IPS-20b (cell line): ENCODE data around the gene PLGRKT.
"Not testable (repeated sequence)": the region's sequence is repeated elsewhere in the genome, so short reads cannot be mapped to it uniquely, and the experiment has no call there.

Experiments
- H3K27ac ChIP-seq: one replicate; pipeline ENCODE4 v1.5.1; 2013; ENCODE audit warnings: low read length
- H3K27me3 ChIP-seq: 2 replicates; pipeline ENCODE4 v1.6.1; 2013; ENCODE audit warnings: mild to moderate bottlenecking, low read length, inconsistent platforms; ENCODE audit not compliant: insufficient read depth
- H3K36me3 ChIP-seq: 2 replicates; pipeline ENCODE4 v1.6.1; 2013; ENCODE audit warnings: low read depth, mild to moderate bottlenecking, inconsistent platforms, low read length, moderate library complexity; ENCODE audit not compliant: insufficient read depth
- H3K4me1 ChIP-seq: 2 replicates; pipeline ENCODE4 v1.6.1; 2013; ENCODE audit warnings: mild to moderate bottlenecking, control low read depth, inconsistent platforms, low read length, moderate library complexity; ENCODE audit not compliant: insufficient read depth
- H3K4me3 ChIP-seq: 2 replicates; pipeline ENCODE4 v1.5.1; 2013; ENCODE audit warnings: mild to moderate bottlenecking, low read length, inconsistent platforms
- H3K9ac ChIP-seq: 2 replicates; pipeline ENCODE4 v1.6.1; 2013; ENCODE audit warnings: low read depth, mild to moderate bottlenecking, inconsistent platforms, low read length, moderate library complexity
- H3K9me3 ChIP-seq: 2 replicates; pipeline ENCODE4 v1.6.1; 2013; ENCODE audit warnings: mild to moderate bottlenecking, low read depth, low read length, inconsistent platforms; ENCODE audit not compliant: insufficient read depth

The PLGRKT gene, protein sequence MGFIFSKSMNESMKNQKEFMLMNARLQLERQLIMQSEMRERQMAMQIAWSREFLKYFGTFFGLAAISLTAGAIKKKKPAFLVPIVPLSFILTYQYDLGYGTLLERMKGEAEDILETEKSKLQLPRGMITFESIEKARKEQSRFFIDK

DNA sequence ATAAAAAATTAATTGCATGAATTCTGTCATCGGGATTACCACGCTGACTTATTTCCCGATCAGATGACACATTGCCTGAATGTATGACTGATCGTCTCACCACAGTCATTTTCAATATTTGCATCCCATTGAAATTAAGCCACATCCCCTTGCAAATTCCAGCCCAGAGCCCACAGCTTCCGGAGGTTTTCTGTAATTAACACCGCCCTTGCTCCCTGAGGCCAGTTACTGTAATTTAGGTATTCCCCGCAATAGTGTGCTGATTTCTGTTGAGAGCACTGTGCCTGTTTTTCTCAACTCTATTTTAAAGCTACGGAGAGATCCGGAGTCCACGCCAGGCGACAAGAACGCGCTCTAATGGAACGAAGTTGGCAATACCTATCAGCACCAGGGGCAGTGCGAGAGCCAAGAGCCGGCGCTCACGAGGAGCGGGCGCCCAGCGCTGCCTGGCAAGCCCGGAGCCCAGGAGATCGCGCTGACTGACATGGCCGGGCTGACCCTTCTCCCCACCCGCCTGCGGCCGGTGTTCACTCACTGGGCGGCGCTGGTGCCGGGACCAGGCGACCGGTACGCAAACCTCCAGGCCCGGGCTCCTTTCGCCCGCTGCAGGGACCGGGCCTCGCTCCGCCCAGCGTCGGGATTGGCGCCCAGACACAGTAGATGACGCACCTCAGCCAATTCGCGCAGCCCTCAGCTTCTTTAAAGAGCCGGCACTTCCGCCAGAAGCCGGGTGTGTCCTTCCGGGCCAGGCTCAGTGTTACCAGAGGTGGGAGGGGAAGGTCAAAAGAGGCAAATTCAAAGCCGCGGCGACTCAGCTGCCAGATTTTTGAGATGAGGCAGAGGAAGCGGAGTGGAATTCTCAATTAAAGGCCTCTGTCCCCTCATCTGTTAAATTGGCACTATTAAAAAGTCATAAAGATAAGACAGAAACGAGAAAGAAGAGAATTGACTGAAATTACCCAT lies at the start of gene PLGRKT:
PLGRKT (minus strand) TSS at position 672 of the 963 bp plus-strand sequence. CDS start 5,948 bp downstream, outside the sequence.
- Histone ChIP-seq H3K4me3 (peak within 1 kb of the TSS; percentile 80), H3K27ac (peak within 1 kb of the TSS; percentile 35), H3K36me3 (peaks cover 8% of the 10 kb centered on the region), H3K27me3 (no peaks in the 10 kb centered on the region), H3K4me1 (peaks cover 5% of the 10 kb centered on the region; the same call in 1 of the 2 replicates), H3K9ac (peak within 1 kb of the TSS; percentile 79), H3K9me3 (no peaks in the 10 kb centered on the region)

DNA sequence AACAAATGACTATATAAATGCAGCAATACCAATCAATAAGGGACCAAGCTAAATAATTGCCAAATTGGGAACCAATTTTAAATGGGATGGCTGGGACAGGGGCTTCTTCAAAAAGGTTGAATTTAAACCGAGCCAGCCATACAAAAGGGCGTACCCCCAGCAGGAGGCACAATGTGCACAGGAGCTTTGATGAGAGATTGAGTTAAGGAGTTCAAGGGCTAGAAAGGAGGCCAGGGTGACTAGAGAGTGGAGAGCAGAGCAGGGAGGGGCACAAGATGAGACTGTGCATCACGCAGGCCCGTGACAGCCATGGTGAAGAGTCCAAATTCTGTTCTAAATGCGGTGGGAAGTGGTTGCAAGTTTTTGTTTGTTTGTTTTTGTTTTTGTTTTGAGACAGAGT lies 49.3 kb upstream of the PLGRKT start:
- Histone ChIP-seq H3K4me3 (no peak overlapping the region), H3K4me1 (peaks cover 2% of the 10 kb centered on the region; the same call in 1 of the 2 replicates), H3K27me3 (no peaks in the 10 kb centered on the region), H3K36me3 (no peaks in the 10 kb centered on the region), H3K27ac (no peak overlapping the region), H3K9me3 (peaks cover 8% of the 10 kb centered on the region), H3K9ac (no peak overlapping the region)

GRCh38 chr9:5485378-5486085 lies 47.8 kb upstream of the PLGRKT start:
- H3K9ac ChIP-seq, result no peak overlapping the region
- H3K36me3 ChIP-seq, result no peaks in the 10 kb centered on the region
- no peak overlapping the region for H3K4me3 ChIP-seq
- H3K9me3 ChIP-seq, result peaks cover 7% of the 10 kb centered on the region
- H3K4me1 ChIP-seq, result peaks cover 2% of the 10 kb centered on the region; the same call in 1 of the 2 replicates
- H3K27ac ChIP-seq, result no peak overlapping the region
- H3K27me3 ChIP-seq, result no peaks in the 10 kb centered on the region

GRCh38 chr9:5483306-5483705 lies 45.6 kb upstream of the PLGRKT start:
- no peaks in the 10 kb centered on the region for H3K36me3 ChIP-seq
- H3K4me1 ChIP-seq, result no peaks in the 10 kb centered on the region
- no peak overlapping the region for H3K4me3 ChIP-seq
- H3K9me3 ChIP-seq, result no peaks in the 10 kb centered on the region; the same call in 1 of the 2 replicates
- no peaks in the 10 kb centered on the region for H3K27me3 ChIP-seq
- H3K27ac ChIP-seq, result no peak overlapping the region
- no peak overlapping the region for H3K9ac ChIP-seq

DNA sequence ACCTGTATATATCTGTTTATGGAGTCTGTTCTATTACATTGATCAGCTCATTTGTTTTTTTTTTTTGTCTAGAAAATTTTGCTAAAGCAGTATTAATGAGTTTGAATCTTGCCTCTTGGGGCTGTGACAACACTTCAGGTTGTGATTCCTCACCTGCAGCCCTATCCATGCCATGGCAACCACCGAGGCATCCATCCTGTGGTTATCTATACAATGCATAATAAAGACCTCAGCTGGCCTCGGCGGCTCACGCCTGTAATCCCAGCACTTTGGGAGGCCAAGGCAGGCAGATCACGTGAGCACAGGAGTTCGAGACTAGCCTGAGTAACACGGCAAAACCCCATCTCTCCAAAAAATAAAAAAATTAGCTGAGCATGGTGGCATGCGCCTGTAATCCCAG lies 44.5 kb upstream of the PLGRKT start:
- H3K9ac ChIP-seq, result no peak overlapping the region
- H3K36me3 ChIP-seq, result no peaks in the 10 kb centered on the region
- H3K27ac ChIP-seq, result no peak overlapping the region
- no peaks in the 10 kb centered on the region for H3K27me3 ChIP-seq
- no peaks in the 10 kb centered on the region for H3K4me1 ChIP-seq
- H3K4me3 ChIP-seq, result no peak overlapping the region
- H3K9me3 ChIP-seq, result peaks cover 10% of the 10 kb centered on the region; the same call in 1 of the 2 replicates

GRCh38 chr9:5481322-5482040 lies 43.8 kb upstream of the PLGRKT start:
- H3K4me3 ChIP-seq, result no peak overlapping the region
- H3K4me1 ChIP-seq, result no peaks in the 10 kb centered on the region
- no peak overlapping the region for H3K27ac ChIP-seq
- no peak overlapping the region for H3K9ac ChIP-seq
- H3K36me3 ChIP-seq, result no peaks in the 10 kb centered on the region
- H3K9me3 ChIP-seq, result peaks cover 11% of the 10 kb centered on the region; the same call in 1 of the 2 replicates
- no peaks in the 10 kb centered on the region for H3K27me3 ChIP-seq

DNA sequence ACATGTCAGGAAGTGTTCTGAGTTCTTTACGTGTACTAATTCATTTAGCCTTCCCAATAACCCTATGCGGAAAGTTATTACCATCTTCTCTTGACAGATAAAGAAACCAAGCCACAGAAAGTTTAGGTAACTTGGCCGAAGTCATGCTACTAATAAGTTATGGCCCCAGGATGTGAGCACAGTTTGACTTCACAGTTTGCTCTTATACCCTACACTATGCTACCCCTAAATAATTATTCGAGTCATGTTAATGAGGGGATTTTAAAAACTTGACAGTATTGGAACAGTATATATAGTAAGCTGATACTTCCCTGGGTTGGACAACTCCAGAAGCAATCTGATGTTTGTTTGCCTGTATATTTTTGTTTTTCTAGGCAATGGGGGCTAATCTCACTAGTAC lies 43.2 kb upstream of the PLGRKT start:
- H3K9me3 ChIP-seq, result peaks cover 11% of the 10 kb centered on the region; the same call in 1 of the 2 replicates
- H3K36me3 ChIP-seq, result no peaks in the 10 kb centered on the region
- no peak overlapping the region for H3K4me3 ChIP-seq
- H3K9ac ChIP-seq, result no peak overlapping the region
- H3K27me3 ChIP-seq, result no peaks in the 10 kb centered on the region
- no peaks in the 10 kb centered on the region for H3K4me1 ChIP-seq
- H3K27ac ChIP-seq, result no peak overlapping the region

DNA sequence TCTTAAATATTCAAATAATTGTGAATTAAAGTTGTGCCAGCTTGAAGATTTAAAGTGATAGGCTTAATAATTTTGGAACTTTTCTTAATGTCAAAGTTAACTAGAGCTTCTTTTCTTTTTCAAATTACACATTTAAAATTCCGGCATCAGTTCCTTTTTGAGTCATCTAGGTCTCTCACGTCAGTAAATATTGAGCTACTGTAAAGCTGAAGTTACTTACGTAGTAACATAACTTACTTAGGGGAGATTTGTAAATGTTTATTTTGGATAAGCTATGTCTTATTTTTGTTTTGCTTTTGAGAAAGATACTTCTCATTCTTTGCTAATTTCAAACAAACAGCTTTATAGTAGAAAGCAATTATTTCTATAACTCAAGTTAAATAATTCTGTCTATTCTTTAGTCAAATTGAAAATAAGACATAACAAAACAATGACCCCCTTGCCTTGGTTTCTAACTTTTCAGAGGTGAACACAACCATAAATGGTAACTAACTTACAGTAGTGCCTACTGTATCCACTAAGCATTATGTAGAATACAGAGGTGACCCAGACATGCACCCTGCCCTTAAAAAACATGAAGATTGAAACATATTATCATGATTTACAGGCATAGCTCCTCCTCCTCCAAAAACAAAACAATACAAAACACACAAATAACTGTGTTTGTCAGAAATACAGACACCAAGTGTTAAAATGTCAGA lies 42.4 kb upstream of the PLGRKT start:
- no peaks in the 10 kb centered on the region for H3K27me3 ChIP-seq
- no peak overlapping the region for H3K27ac ChIP-seq
- no peaks in the 10 kb centered on the region for H3K4me1 ChIP-seq
- peaks cover 11% of the 10 kb centered on the region; the same call in 1 of the 2 replicates for H3K9me3 ChIP-seq
- H3K9ac ChIP-seq, result no peak overlapping the region
- no peaks in the 10 kb centered on the region for H3K36me3 ChIP-seq
- H3K4me3 ChIP-seq, result no peak overlapping the region

- no peak overlapping the region for H3K9ac ChIP-seq
- peaks cover 11% of the 10 kb centered on the region; the same call in 1 of the 2 replicates for H3K9me3 ChIP-seq
- H3K36me3 ChIP-seq, result no peaks in the 10 kb centered on the region
- H3K27ac ChIP-seq, result no peak overlapping the region
- no peak overlapping the region for H3K4me3 ChIP-seq
- H3K4me1 ChIP-seq, result no peaks in the 10 kb centered on the region
- no peaks in the 10 kb centered on the region for H3K27me3 ChIP-seq
Measured at GRCh38 chr9:5478206-5478605, 40.5 kb upstream of the PLGRKT start.

- H3K36me3 ChIP-seq, H3K4me3 ChIP-seq, H3K27ac ChIP-seq, H3K4me1 ChIP-seq, H3K9ac ChIP-seq, H3K27me3 ChIP-seq: not testable (repeated sequence)
- H3K9me3 ChIP-seq, result peaks cover 11% of the 10 kb centered on the region; the same call in 1 of the 2 replicates
Measured at GRCh38 chr9:5475611-5476010, 37.9 kb upstream of the PLGRKT start.
